IMR-90 (cell line): ENCODE data around the gene JPT2. TPM values are rescaled to one million over a fixed set of nuclear protein-coding genes. Genes with fewer than 3 reads are reported as not detected.

Experiments
- ATAC-seq: fragments of 200-7000 bp; cut with Tn5 transposase; 2 replicates; pipeline ENCODE4 v1.9.1; 2020; ENCODE audit warnings: low read depth, mild to moderate bottlenecking, moderate library complexity
- BruUV-seq: library from RNA; stranded (reverse); fragments of 400-500 nt; replicated peaks from 2 replicates; lab custom pipeline; 2021; lab: Mats Ljungman, UMichigan
- CTCF ChIA-PET: fragments of 300-600 bp; formaldehyde crosslinking; extraction: SDS; loops from one replicate; lab custom pipeline; 2021; ENCODE audit warnings: antibody characterized with exemption; lab: Yijun Ruan, JAX
- POLR2A ChIA-PET: fragments of 300-600 bp; sonication (Branson Sonifier 250); formaldehyde crosslinking; loops from one replicate; lab custom pipeline; 2022; ENCODE audit warnings: antibody characterized with exemption; ENCODE audit not compliant: unreplicated experiment; lab: Charles Lee
- DNase-seq: peaks from one replicate; pipeline ENCODE4 v3.0.0; 2013
- H2AFZ ChIP-seq: replicated peaks from 2 replicates; pipeline ENCODE3; 2013; ENCODE audit warnings: low read length, mild to moderate bottlenecking; ENCODE audit not compliant: poor library complexity
- H2AK5ac ChIP-seq: 2 replicates; pipeline ENCODE4 v1.6.1; 2013; ENCODE audit warnings: low read depth, low read length, inconsistent platforms
- H2AK9ac ChIP-seq: replicated peaks from 2 replicates; pipeline ENCODE3; 2013; ENCODE audit warnings: mild to moderate bottlenecking, low read depth, low read length, moderate library complexity; ENCODE audit not compliant: poor library complexity
- H2BK120ac ChIP-seq: 2 replicates; pipeline ENCODE4 v1.6.1; 2013; ENCODE audit warnings: low read depth, low read length, inconsistent platforms
- H2BK15ac ChIP-seq: 3 replicates; pipeline ENCODE4 v1.6.1; 2013; ENCODE audit warnings: low read depth, low read length, inconsistent platforms
- H2BK20ac ChIP-seq: 2 replicates; pipeline ENCODE4 v1.6.1; 2013; ENCODE audit warnings: low read depth, mild to moderate bottlenecking, inconsistent platforms, low read length, moderate library complexity
- H2BK5ac ChIP-seq: 2 replicates; pipeline ENCODE4 v1.6.1; 2013; ENCODE audit warnings: mild to moderate bottlenecking, low read depth, low read length, inconsistent platforms; ENCODE audit not compliant: poor library complexity, severe bottlenecking
- H3K14ac ChIP-seq: replicated peaks from 2 replicates; pipeline ENCODE4 v1.6.1; 2013; ENCODE audit warnings: low read depth, low read length, inconsistent platforms
- H3K18ac ChIP-seq: 2 replicates; pipeline ENCODE4 v1.6.1; 2013; ENCODE audit warnings: low read depth, low read length, control low read depth
- H3K23ac ChIP-seq: 2 replicates; pipeline ENCODE4 v1.6.1; 2013; ENCODE audit warnings: low read depth, low read length, inconsistent platforms
- H3K27ac ChIP-seq: 2 replicates; pipeline ENCODE4 v1.5.1; 2013; ENCODE audit warnings: mild to moderate bottlenecking, control low read depth, low read length; ENCODE audit not compliant: insufficient read depth
- H3K27me3 ChIP-seq: 2 replicates; pipeline ENCODE4 v1.6.1; 2013; ENCODE audit warnings: low read length; ENCODE audit not compliant: control insufficient read depth, insufficient read depth
- H3K36me3 ChIP-seq: 2 replicates; pipeline ENCODE4 v1.6.1; 2013; ENCODE audit warnings: low read length, mixed read lengths; ENCODE audit not compliant: control insufficient read depth, insufficient read depth
- H3K4ac ChIP-seq: 2 replicates; pipeline ENCODE4 v1.6.1; 2013; ENCODE audit warnings: low read depth, low read length, inconsistent platforms
- H3K4me1 ChIP-seq: 2 replicates; pipeline ENCODE4 v1.6.1; 2013; ENCODE audit warnings: low read length, mixed read lengths; ENCODE audit not compliant: control insufficient read depth, insufficient read depth
- H3K4me2 ChIP-seq: 2 replicates; pipeline ENCODE4 v1.6.1; 2013; ENCODE audit warnings: low read depth, mild to moderate bottlenecking, control low read depth, low read length, moderate library complexity
- H3K4me3 ChIP-seq: 2 replicates; pipeline ENCODE4 v1.5.1; 2013; ENCODE audit warnings: low read depth, mild to moderate bottlenecking, control low read depth, low read length, moderate library complexity; ENCODE audit not compliant: insufficient read depth
- H3K56ac ChIP-seq: 2 replicates; pipeline ENCODE4 v1.6.1; 2013; ENCODE audit warnings: low read length, inconsistent platforms; ENCODE audit not compliant: insufficient read depth; ENCODE audit errors: extremely low read depth
- H3K79me1 ChIP-seq, 2 experiments: 2 replicates each; pipeline ENCODE4 v1.6.1; 2013; ENCODE audit warnings: low read length in 2 of 2, inconsistent platforms in 1 of 2, low read depth in 1 of 2
- H3K9ac ChIP-seq: 2 replicates; pipeline ENCODE4 v1.6.1; 2013; ENCODE audit warnings: low read depth, low read length, control low read depth
- H3K9me1 ChIP-seq: 2 replicates; pipeline ENCODE4 v1.6.1; 2013; ENCODE audit warnings: low read length, inconsistent platforms; ENCODE audit not compliant: insufficient read depth
- H3K9me3 ChIP-seq: 2 replicates; pipeline ENCODE4 v1.6.1; 2013; ENCODE audit warnings: low read length; ENCODE audit not compliant: control insufficient read depth, insufficient read depth
- H4K20me1 ChIP-seq: 2 replicates; pipeline ENCODE4 v1.6.1; 2013; ENCODE audit warnings: low read length, inconsistent platforms; ENCODE audit not compliant: insufficient read depth
- H4K5ac ChIP-seq: 2 replicates; pipeline ENCODE4 v1.6.1; 2013; ENCODE audit warnings: mild to moderate bottlenecking, low read depth, low read length, control low read depth
- H4K8ac ChIP-seq, 2 experiments: 2 replicates each; pipeline ENCODE4 v1.6.1; 2013; ENCODE audit warnings: low read depth in 2 of 2, low read length in 2 of 2, control low read depth in 1 of 2, inconsistent platforms in 1 of 2
- H4K91ac ChIP-seq: 2 replicates; pipeline ENCODE4 v1.6.1; 2013; ENCODE audit warnings: low read depth, low read length, inconsistent platforms; ENCODE audit not compliant: insufficient read depth
- BHLHE40 ChIP-seq: fragments of 150-350 bp; IDR thresholded peaks from 2 replicates; pipeline ENCODE4 v1.6.1; 2016; ENCODE audit warnings: mild to moderate bottlenecking, low read depth, low read length
- CEBPB ChIP-seq: IDR thresholded peaks from 2 replicates; pipeline ENCODE4 v1.6.1; 2012; ENCODE audit warnings: low read depth, low read length, improper control_type of control experiment
- CHD1 ChIP-seq: IDR thresholded peaks from 2 replicates; pipeline ENCODE4 v1.6.1; 2012; ENCODE audit warnings: low read depth, low read length, improper control_type of control experiment
- FOS ChIP-seq: fragments of 150-350 bp; IDR thresholded peaks from 2 replicates; pipeline ENCODE4 v1.6.1; 2016; ENCODE audit warnings: low read depth, low read length
- MAFK ChIP-seq: IDR thresholded peaks from 2 replicates; pipeline ENCODE4 v1.6.1; 2012; ENCODE audit warnings: low read depth, low read length, improper control_type of control experiment
- MAZ ChIP-seq: IDR thresholded peaks from 2 replicates; pipeline ENCODE4 v1.6.1; 2012; ENCODE audit warnings: low read depth, mild to moderate bottlenecking, low read length, improper control_type of control experiment, moderate library complexity, borderline replicate concordance
- MXI1 ChIP-seq: IDR thresholded peaks from 2 replicates; pipeline ENCODE4 v1.6.1; 2012; ENCODE audit warnings: low read depth, mild to moderate bottlenecking, low read length, moderate library complexity, borderline replicate concordance
- NFE2L2 ChIP-seq: fragments of 150-350 bp; IDR thresholded peaks from 2 replicates; pipeline ENCODE4 v1.6.1; 2016; ENCODE audit warnings: low read depth, mild to moderate bottlenecking, low read length
- POLR2A ChIP-seq: IDR thresholded peaks from 2 replicates; pipeline ENCODE4 v1.6.1; 2012; ENCODE audit warnings: mild to moderate bottlenecking, low read depth, low read length
- RAD21 ChIP-seq: IDR thresholded peaks from 2 replicates; pipeline ENCODE4 v1.6.1; 2012; ENCODE audit warnings: low read length, improper control_type of control experiment
- RCOR1 ChIP-seq: IDR thresholded peaks from 2 replicates; pipeline ENCODE4 v1.6.1; 2012; ENCODE audit warnings: mild to moderate bottlenecking, low read length, improper control_type of control experiment; ENCODE audit not compliant: insufficient replicate concordance
- RFX5 ChIP-seq: IDR thresholded peaks from 2 replicates; pipeline ENCODE4 v1.8.0; 2012; ENCODE audit warnings: low read depth, mild to moderate bottlenecking, low read length, moderate library complexity
- SMC3 ChIP-seq: fragments of 150-350 bp; IDR thresholded peaks from 2 replicates; pipeline ENCODE4 v1.6.1; 2016; ENCODE audit warnings: low read depth, mild to moderate bottlenecking, antibody characterized with exemption, low read length, moderate library complexity
- WGBS, 2 experiments: methylation state at CpG; one replicate each; pipeline versions ENCODE4 v1.1.5 to v1.1.7; 2013; ENCODE audit warnings: missing lambda C conversion rate in 2 of 2; ENCODE audit not compliant: insufficient read length in 1 of 2; ENCODE audit errors: extremely low coverage in 2 of 2; 5-methylcytosine and 5-hydroxymethylcytosine counted together
- dilution Hi-C: fragments of 300-500 bp; cut with HindIII; formaldehyde crosslinking; loops from one replicate; pipeline ENCODE4 v1.14.3; 2018; ENCODE audit warnings: low sequenced_read_pairs; ENCODE audit not compliant: unreplicated experiment
- in situ Hi-C: fragments of 300-500 bp; cut with MboI; formaldehyde crosslinking; loops from 3 replicates; pipeline ENCODE4 v1.14.3; 2019; ENCODE audit warnings: low sequenced_read_pairs, inconsistent platforms, mixed read lengths
- intact Hi-C: fragments of 100-400 bp; cut with micrococcal nuclease; formaldehyde crosslinking; loops from 2 replicates; pipeline ENCODE4 v1.10.0; 2022
- polyA plus RNA-seq, 3 experiments: library from polyadenylated mRNA; depleted of rRNA; stranded (reverse); fragments of >200 nt; gene quantifications; 2 replicates each; pipeline ENCODE4 v1.2.3, GENCODE V29; 2012; ENCODE audit warnings: low replicate concordance in 1 of 3
- total RNA-seq: library from RNA; depleted of rRNA; stranded (reverse); fragments of >200 nt; gene quantifications from 2 replicates; pipeline ENCODE4 v1.2.3, GENCODE V29; 2012
- TF ChIP-seq, protein P1 (sequence below): conservative IDR thresholded peaks from 2 replicates; pipeline ENCODE4 v1.5.1; 2012; ENCODE audit warnings: mild to moderate bottlenecking, low read depth, low read length, improper control_type of control experiment
- TF ChIP-seq, protein P2 (sequence below): fragments of 150-350 bp; IDR thresholded peaks from 2 replicates; pipeline ENCODE4 v1.6.1; 2016; ENCODE audit warnings: low read depth, mild to moderate bottlenecking, low read length, moderate library complexity, borderline replicate concordance

Gene JPT2
- total and polyA plus RNA-seq, 2 of the 4 experiments (the other 2 are of a cell fraction) = 40.0 to 41.5 TPM

DNA sequence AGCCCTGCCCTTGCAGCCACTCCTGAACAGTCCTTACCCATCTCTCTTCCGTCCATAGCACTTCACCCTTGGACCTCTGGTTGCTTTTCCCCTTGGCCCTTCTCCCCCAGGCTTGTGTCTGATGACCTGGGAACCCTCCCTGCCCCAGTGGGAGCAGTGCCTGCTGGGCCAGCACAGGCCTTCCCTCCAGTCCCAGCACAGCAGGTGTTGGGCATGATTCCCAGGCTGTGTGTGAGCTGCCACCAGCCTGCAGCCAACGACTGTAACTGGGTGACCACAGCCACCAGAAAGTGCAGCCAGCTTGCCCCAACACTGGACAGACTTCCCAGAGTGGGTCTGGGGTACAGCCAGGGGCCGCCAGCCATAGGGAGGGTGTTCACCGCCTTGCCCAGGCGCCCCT is 35.9 kb upstream of the JPT2 start:
- no peaks in the 10 kb centered on the region for H3K9me3 ChIP-seq
- ChIA-PET CTCF (no interaction called here), POLR2A (no interaction called here)
- no peak overlapping the region for H2BK20ac ChIP-seq
- ATAC-seq (no peak), DNase-seq (no peak)
- no peak overlapping the region for H2AK9ac ChIP-seq
- no peak overlapping the region for H2BK5ac ChIP-seq
- peaks cover 35% of the 10 kb centered on the region for H4K20me1 ChIP-seq
- no peak overlapping the region for H2AK5ac ChIP-seq
- H3K36me3 ChIP-seq = peaks cover 78% of the 10 kb centered on the region
- no peak overlapping the region for H2BK15ac ChIP-seq
- no peak overlapping the region for H3K4me3 ChIP-seq
- H3K23ac ChIP-seq = no peak overlapping the region
- H2BK120ac ChIP-seq = no peak overlapping the region
- no peak overlapping the region for H3K14ac ChIP-seq
- H4K8ac ChIP-seq = no peak overlapping the region
- no peaks in the 10 kb centered on the region for H3K27me3 ChIP-seq
- no peak overlapping the region for H4K5ac ChIP-seq
- peaks cover 25 to 44% of the 10 kb centered on the region in 2 experiments for H3K79me1 ChIP-seq
- intact Hi-C loops = no loop called here
- H3K56ac ChIP-seq = no peak overlapping the region
- BruUV-seq = no TSS peak
- no peak overlapping the region for H3K9ac ChIP-seq
- H3K4ac ChIP-seq = no peak overlapping the region
- no peak overlapping the region for H4K91ac ChIP-seq
- 83% methylated on average over 1 of the region's 5 CpGs; no CpG with 5 or more reads in 1 of the 2 experiments for WGBS, 2 experiments
- peaks cover 3% of the 10 kb centered on the region; the same call in 1 of the 2 replicates for H3K4me1 ChIP-seq
- no peak overlapping the region for H3K18ac ChIP-seq
- dilution Hi-C loops = no loop called here
- H2AFZ ChIP-seq = peak overlapping the region; percentile 33
- H3K4me2 ChIP-seq = no peak overlapping the region
- in situ Hi-C loops = no loop called here
- TF ChIP-seq RAD21 = no peak
- TF ChIP-seq MXI1 = no peak
- TF ChIP-seq, protein P1, sequence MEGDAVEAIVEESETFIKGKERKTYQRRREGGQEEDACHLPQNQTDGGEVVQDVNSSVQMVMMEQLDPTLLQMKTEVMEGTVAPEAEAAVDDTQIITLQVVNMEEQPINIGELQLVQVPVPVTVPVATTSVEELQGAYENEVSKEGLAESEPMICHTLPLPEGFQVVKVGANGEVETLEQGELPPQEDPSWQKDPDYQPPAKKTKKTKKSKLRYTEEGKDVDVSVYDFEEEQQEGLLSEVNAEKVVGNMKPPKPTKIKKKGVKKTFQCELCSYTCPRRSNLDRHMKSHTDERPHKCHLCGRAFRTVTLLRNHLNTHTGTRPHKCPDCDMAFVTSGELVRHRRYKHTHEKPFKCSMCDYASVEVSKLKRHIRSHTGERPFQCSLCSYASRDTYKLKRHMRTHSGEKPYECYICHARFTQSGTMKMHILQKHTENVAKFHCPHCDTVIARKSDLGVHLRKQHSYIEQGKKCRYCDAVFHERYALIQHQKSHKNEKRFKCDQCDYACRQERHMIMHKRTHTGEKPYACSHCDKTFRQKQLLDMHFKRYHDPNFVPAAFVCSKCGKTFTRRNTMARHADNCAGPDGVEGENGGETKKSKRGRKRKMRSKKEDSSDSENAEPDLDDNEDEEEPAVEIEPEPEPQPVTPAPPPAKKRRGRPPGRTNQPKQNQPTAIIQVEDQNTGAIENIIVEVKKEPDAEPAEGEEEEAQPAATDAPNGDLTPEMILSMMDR = no peak
- no peak for TF ChIP-seq MAFK
- no peak for TF ChIP-seq RCOR1
- no peak for TF ChIP-seq RFX5
- TF ChIP-seq SMC3 = no peak
- no peak for TF ChIP-seq NFE2L2
- TF ChIP-seq, protein P2, sequence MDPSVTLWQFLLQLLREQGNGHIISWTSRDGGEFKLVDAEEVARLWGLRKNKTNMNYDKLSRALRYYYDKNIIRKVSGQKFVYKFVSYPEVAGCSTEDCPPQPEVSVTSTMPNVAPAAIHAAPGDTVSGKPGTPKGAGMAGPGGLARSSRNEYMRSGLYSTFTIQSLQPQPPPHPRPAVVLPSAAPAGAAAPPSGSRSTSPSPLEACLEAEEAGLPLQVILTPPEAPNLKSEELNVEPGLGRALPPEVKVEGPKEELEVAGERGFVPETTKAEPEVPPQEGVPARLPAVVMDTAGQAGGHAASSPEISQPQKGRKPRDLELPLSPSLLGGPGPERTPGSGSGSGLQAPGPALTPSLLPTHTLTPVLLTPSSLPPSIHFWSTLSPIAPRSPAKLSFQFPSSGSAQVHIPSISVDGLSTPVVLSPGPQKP = no peak
- TF ChIP-seq CHD1 = no peak
- TF ChIP-seq MAZ = no peak
- no peak for TF ChIP-seq BHLHE40
- no peak for TF ChIP-seq CEBPB
- TF ChIP-seq POLR2A = no peak
- TF ChIP-seq FOS = no peak
- no peak overlapping the region for H3K27ac ChIP-seq
- H3K9me1 ChIP-seq = peaks cover 15% of the 10 kb centered on the region
